Bronchial smooth muscle cell (primary cell): ENCODE data around the gene PARP8. TPM values are rescaled to one million over a fixed set of nuclear protein-coding genes. Genes with fewer than 3 reads are reported as not detected.

Source experiments
- total RNA-seq: library from RNA; depleted of rRNA; stranded (reverse); fragments of >200 nt; gene quantifications from 2 replicates; pipeline ENCODE4 v1.2.1, GENCODE V29; 2014

Gene PARP8
- total RNA-seq = 7.1 and 8.0 TPM in 2 replicates

DNA sequence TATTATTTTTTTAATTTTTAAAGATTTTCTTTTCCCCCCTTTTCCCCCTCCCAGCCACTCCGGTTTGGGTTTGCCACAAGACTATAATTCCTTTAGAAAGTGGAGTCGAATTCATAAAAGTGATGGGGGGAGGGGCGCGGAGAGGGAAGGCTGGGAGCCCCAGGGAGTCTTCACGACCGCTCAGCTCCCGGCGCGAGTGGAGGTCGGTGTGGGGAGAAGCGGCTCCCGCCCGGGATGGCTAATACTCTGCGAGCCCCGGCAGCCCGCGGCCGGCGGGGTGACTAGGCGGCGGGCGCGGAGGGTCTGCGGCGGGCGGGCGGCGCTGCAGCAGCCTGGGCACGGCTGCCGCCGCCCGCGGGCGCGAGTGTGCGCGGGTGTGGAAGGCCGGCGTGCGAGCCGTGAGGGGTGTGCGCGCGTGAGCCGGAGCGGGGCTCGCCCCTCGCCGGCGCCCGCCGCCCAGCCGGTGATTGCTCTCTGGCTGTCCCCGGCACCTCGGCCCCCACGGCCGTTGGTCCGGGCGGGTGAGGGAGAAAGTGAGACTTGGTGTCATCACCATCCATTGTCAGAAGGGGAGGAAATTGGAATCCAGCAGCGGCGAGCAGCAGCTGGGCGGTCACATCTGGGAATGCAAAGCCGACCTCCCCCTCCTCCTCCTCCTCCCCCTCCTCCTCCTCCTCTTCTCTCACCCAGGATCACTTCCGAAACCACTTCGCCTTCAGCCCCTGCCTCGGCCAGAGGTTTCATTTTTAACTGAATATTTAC is at the start of gene PARP8:
PARP8 (plus strand) TSS at position 377 of the 762 bp plus-strand sequence. CDS start 459 bp downstream, outside the sequence.

Other genes with a start within 250 kb of the PARP8 start
- 4.3 and 7.6 TPM in 2 replicates for gene EMB, start 225.3 kb upstream of the PARP8 start, total RNA-seq